Body of pancreas (tissue), 4 donors: ENCODE measurements around the gene THAP7. TPM values are rescaled to one million over a fixed set of nuclear protein-coding genes. Genes with fewer than 3 reads are reported as not detected.
"Not testable (repeated sequence)": the region's sequence is repeated elsewhere in the genome, so short reads cannot be mapped to it uniquely, and the experiment has no call there.

ENCODE experiments used
- ATAC-seq: fragments of 150-250 bp; one replicate; pipeline ENCODE4 v1.9.1; 2016
- DNase-seq, 4 donors: peaks; one replicate each; pipeline ENCODE4 v3.0.0-alpha.2; 2019
- H3K27ac ChIP-seq, 4 donors: fragments of 200-600 bp; sonication (generic); 1 replicate in 3 of 4; 2 replicates in 1 of 4; pipeline versions ENCODE4 v1.5.1 to v1.6.1; 2016 to 2019; ENCODE audit warnings: mild to moderate bottlenecking in 1 of 4, mixed read lengths in 1 of 4, moderate library complexity in 1 of 4
- H3K27me3 ChIP-seq, 2 donors: fragments of 200-600 bp; sonication (generic); one replicate each; pipeline ENCODE4 v1.6.0; 2016; ENCODE audit warnings: mild to moderate bottlenecking in 1 of 2
- H3K36me3 ChIP-seq, 2 donors: fragments of 200-600 bp; sonication (generic); replicated peaks in 1 of 2; 2 replicates each; pipeline ENCODE4 v1.5.1; 2016; ENCODE audit warnings: low read depth in 2 of 2; ENCODE audit not compliant: insufficient read depth in 1 of 2
- H3K4me1 ChIP-seq: fragments of 200-600 bp; sonication (generic); one replicate; pipeline ENCODE4 v1.6.0; 2016
- H3K4me3 ChIP-seq, 2 donors: fragments of 200-600 bp; sonication (generic); 1 replicate in 1 of 2; 2 replicates in 1 of 2; pipeline ENCODE4 v1.5.1; 2016 to 2019
- H3K9me3 ChIP-seq, 3 donors: fragments of 200-600 bp; sonication (generic); 1 replicate in 2 of 3; 2 replicates in 1 of 3; pipeline ENCODE4 v1.5.1; 2016
- CTCF ChIP-seq, 7 experiments: fragments of 450-650 bp in 4 of 7; fragments of 200-600 bp in 3 of 7; sonication (generic) in 3 of 7; IDR thresholded peaks; one replicate each; pipeline ENCODE4 v1.5.1; 2016 to 2019; ENCODE audit warnings: antibody characterized with exemption in 7 of 7
- POLR2A ChIP-seq, 3 donors: fragments of 450-650 bp; IDR thresholded peaks; one replicate each; pipeline ENCODE4 v1.6.1; 2016; ENCODE audit warnings: antibody characterized with exemption in 3 of 3, mild to moderate bottlenecking in 2 of 3
- WGBS, 2 donors: methylation state at CpG; one replicate each; pipeline ENCODE4 v1.1.5; 2017; 5-methylcytosine and 5-hydroxymethylcytosine counted together
- intact Hi-C: fragments of 100-400 bp; cut with DNase I; formaldehyde crosslinking; loops from one replicate; pipeline ENCODE4 v1.15.1; 2023
- total RNA-seq, 2 donors: library from RNA; depleted of rRNA; stranded (reverse); fragments of >200 nt; gene quantifications; one replicate each; pipeline ENCODE4 v1.1.0, GENCODE V29; 2016

The THAP7 gene
- 10 to 100 TPM; 17.1 to 20.2 TPM for total RNA-seq

- H3K9me3 ChIP-seq, result no peaks in the 10 kb centered on the region
- DNase-seq, result peak; percentile 96 to 97 (median 96)
- peak within 1 kb of the TSS; percentile 24 to 68 for H3K4me3 ChIP-seq
- TF ChIP-seq POLR2A (IDR thresholded peaks at IDR 0.05) (peak; percentile 63 to 86 (median 84)), CTCF (IDR thresholded peaks at IDR 0.05) (no peak)
- peak within 1 kb of the TSS; percentile 96 to 99 (median 98) for H3K27ac ChIP-seq
- peak; percentile 95 for ATAC-seq
- H3K27me3 ChIP-seq, result no peaks in the 10 kb centered on the region
- 0% methylated on average over 83 of the region's 83 CpGs; no CpG with 5 or more reads in 1 of the 2 donors for WGBS, 2 donors
- intact Hi-C loops, result no loop called here
- peaks cover 0 to 5% of the 10 kb centered on the region in 2 donors for H3K36me3 ChIP-seq
- peaks cover 35% of the 10 kb centered on the region for H3K4me1 ChIP-seq
These were observed at the start of gene THAP7 for GRCh38 chr22:21001601-21002325. Gene THAP7, minus strand, starts transcription at chr22:21002118. Its CDS starts 207 bp downstream, at chr22:21001911.

GRCh38 chr22:21051145-21051830 is 49.4 kb upstream of the THAP7 start:
- H3K36me3 ChIP-seq, result no peaks in the 10 kb centered on the region
- DNase-seq (no peak), ATAC-seq (no peak)
- no peaks in the 10 kb centered on the region for H3K27me3 ChIP-seq
- H3K27ac ChIP-seq, result no peak overlapping the region
- intact Hi-C loops, result no loop called here
- H3K9me3 ChIP-seq, result no peaks in the 10 kb centered on the region
- no peaks in the 10 kb centered on the region for H3K4me1 ChIP-seq
- no peak overlapping the region for H3K4me3 ChIP-seq
- TF ChIP-seq POLR2A (IDR thresholded peaks at IDR 0.05) (no peak), CTCF (IDR thresholded peaks at IDR 0.05) (no peak)
- WGBS, 2 donors, result 72 to 78% methylated on average over 9 of the region's 9 CpGs

- peaks cover 18% of the 10 kb centered on the region for H3K4me1 ChIP-seq
- H3K9me3 ChIP-seq, intact Hi-C loops, ATAC-seq, H3K27ac ChIP-seq, DNase-seq, H3K27me3 ChIP-seq, H3K4me3 ChIP-seq, H3K36me3 ChIP-seq: not testable (repeated sequence)
- WGBS, 2 donors, result 81% methylated on average over 3 of the region's 12 CpGs; no CpG with 5 or more reads in 1 of the 2 donors
These were observed 47.0 kb upstream of the THAP7 start for GRCh38 chr22:21048965-21049364.

GRCh38 chr22:21048448-21048847 is 46.5 kb upstream of the THAP7 start:
- H3K27ac ChIP-seq, DNase-seq, ATAC-seq, H3K4me3 ChIP-seq, H3K36me3 ChIP-seq, H3K9me3 ChIP-seq, intact Hi-C loops, H3K27me3 ChIP-seq: not testable (repeated sequence)
- H3K4me1 ChIP-seq, result peaks cover 18% of the 10 kb centered on the region
- 64 to 82% methylated on average over 3 to 5 of the region's 5 CpGs for WGBS, 2 donors

- ATAC-seq, result no peak
- Histone ChIP-seq H3K4me3 (no peak overlapping the region), H3K36me3 (no peaks in the 10 kb centered on the region), H3K4me1 (peaks cover 18% of the 10 kb centered on the region), H3K27me3 (no peaks in the 10 kb centered on the region), H3K27ac (no peak overlapping the region), H3K9me3 (no peaks in the 10 kb centered on the region)
- no peak for TF ChIP-seq POLR2A (IDR thresholded peaks at IDR 0.05)
- TF ChIP-seq CTCF (IDR thresholded peaks at IDR 0.05), result no peak
- intact Hi-C loops, result no loop called here
- DNase-seq, result no peak
- WGBS, 2 donors, result 73% methylated on average over 7 of the region's 7 CpGs; no CpG with 5 or more reads in 1 of the 2 donors
These were observed 45.8 kb upstream of the THAP7 start for GRCh38 chr22:21047730-21048129.
